ENCODE results near the gene TMEM184B. TPM values are rescaled to one million over a fixed set of nuclear protein-coding genes. Genes with fewer than 3 reads are reported as not detected.

TMEM184B gene
- total RNA-seq, 1 experiment from 2014 or later, result 54.2 TPM

DNA sequence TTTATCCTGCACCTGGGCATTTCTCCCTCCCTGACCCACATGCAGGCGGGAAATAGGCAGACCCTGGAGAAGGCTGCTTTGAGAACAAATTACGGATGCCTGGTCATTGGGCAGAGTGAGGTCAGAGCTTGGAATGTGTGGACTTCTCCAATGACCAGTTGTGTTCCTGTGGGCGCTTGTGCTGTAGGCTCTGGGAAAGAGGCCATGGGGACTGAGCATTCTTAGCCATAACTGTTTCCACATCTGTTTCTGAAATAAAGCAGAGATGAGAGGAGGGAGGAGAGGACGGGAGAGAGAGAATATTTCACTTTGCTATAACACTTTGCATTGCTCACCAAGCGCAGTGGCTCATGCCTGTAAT is 11.2 kb upstream of the TMEM184B start:
- TF ChIP-seq CTCF (IDR thresholded peaks at IDR 0.05) (no peak), POLR2AphosphoS5 (IDR thresholded peaks at IDR 0.05; ENCODE audit: low read depth, low read length) (no peak), SIN3A (IDR thresholded peaks at IDR 0.05; ENCODE audit: borderline replicate concordance, insufficient read depth, low read depth, low read length) (no peak), TCF7L2 (IDR thresholded peaks at IDR 0.05; ENCODE audit: low read depth, low read length) (no peak)
- TF ChIP-seq, protein P1, sequence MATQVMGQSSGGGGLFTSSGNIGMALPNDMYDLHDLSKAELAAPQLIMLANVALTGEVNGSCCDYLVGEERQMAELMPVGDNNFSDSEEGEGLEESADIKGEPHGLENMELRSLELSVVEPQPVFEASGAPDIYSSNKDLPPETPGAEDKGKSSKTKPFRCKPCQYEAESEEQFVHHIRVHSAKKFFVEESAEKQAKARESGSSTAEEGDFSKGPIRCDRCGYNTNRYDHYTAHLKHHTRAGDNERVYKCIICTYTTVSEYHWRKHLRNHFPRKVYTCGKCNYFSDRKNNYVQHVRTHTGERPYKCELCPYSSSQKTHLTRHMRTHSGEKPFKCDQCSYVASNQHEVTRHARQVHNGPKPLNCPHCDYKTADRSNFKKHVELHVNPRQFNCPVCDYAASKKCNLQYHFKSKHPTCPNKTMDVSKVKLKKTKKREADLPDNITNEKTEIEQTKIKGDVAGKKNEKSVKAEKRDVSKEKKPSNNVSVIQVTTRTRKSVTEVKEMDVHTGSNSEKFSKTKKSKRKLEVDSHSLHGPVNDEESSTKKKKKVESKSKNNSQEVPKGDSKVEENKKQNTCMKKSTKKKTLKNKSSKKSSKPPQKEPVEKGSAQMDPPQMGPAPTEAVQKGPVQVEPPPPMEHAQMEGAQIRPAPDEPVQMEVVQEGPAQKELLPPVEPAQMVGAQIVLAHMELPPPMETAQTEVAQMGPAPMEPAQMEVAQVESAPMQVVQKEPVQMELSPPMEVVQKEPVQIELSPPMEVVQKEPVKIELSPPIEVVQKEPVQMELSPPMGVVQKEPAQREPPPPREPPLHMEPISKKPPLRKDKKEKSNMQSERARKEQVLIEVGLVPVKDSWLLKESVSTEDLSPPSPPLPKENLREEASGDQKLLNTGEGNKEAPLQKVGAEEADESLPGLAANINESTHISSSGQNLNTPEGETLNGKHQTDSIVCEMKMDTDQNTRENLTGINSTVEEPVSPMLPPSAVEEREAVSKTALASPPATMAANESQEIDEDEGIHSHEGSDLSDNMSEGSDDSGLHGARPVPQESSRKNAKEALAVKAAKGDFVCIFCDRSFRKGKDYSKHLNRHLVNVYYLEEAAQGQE (IDR thresholded peaks at IDR 0.05; ENCODE audit: insufficient read depth in 1 of 2, low read depth in 2 of 2, low read length in 1 of 2), result no peak
- Histone ChIP-seq H3K27ac (ENCODE audit: low read length) (no peak overlapping the region), H3K9me3 (ENCODE audit: control insufficient read depth, insufficient read depth, low read depth, low read length) (no peaks in the 10 kb centered on the region), H3K4me3 (ENCODE audit: low read depth in 2 of 2, low read length in 2 of 2) (no peak overlapping the region), H3K27me3 (ENCODE audit: control insufficient read depth, insufficient read depth, low read length) (no peaks in the 10 kb centered on the region), H3K4me1 (ENCODE audit: control insufficient read depth, insufficient read depth, low read length) (no peaks in the 10 kb centered on the region; the same call in none of the 2 replicates), H3K36me3 (ENCODE audit: control insufficient read depth, insufficient read depth, low read length) (no peaks in the 10 kb centered on the region)
- ChIA-PET CTCF (interaction anchor here (0.6 kb wide), 1 partner anchor 49 kb away, joined by 6 read pairs; no protein-coding TSS in a partner anchor), POLR2A (no interaction called here)
- intact Hi-C loops (cut with micrococcal nuclease; ENCODE audit: unreplicated experiment) (no loop called here), in situ Hi-C loops (cut with HindIII; ENCODE audit: low pct_unique_long_range_greater_than_20kb, low sequenced_read_pairs) (no loop called here)
- ATAC-seq (no peak), DNase-seq (ENCODE audit: low read depth, low spot score) (no peak)
- no TSS peak for BruUV-seq (replicated peaks)

DNA sequence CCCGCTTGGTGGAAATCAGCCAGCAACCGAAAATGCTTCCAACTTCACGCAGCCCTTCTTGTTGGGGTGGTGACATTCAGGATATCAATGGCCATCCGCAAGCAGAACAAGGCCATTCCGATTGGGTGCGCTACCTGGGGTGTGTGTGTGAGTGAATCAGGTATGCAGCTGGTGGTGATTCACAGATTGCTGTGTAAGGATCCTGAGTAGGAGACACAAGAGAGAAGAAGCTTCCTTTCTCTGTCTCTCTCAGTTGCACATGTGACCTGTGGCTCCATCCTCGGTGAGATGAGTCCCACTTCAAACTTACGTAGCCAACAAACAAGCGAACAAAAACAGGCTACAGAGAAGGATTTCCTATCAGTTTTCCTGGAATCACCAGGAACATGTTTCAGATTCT is 9.6 kb upstream of the TMEM184B start:
- CTCF ChIA-PET, result no interaction called here

More for the DNA sequence above, 9.6 kb upstream of the TMEM184B start:
- intact Hi-C loops (cut with micrococcal nuclease; ENCODE audit: unreplicated experiment) (no loop called here), in situ Hi-C loops (cut with HindIII; ENCODE audit: low pct_unique_long_range_greater_than_20kb, low sequenced_read_pairs) (no loop called here)
- TF ChIP-seq SIN3A (IDR thresholded peaks at IDR 0.05; ENCODE audit: borderline replicate concordance, insufficient read depth, low read depth, low read length), result no peak
- TF ChIP-seq, protein P1 (IDR thresholded peaks at IDR 0.05; ENCODE audit: insufficient read depth in 1 of 2, low read depth in 2 of 2, low read length in 1 of 2), result no peak
- TF ChIP-seq CTCF (IDR thresholded peaks at IDR 0.05), result no peak
- no peak for TF ChIP-seq POLR2AphosphoS5 (IDR thresholded peaks at IDR 0.05; ENCODE audit: low read depth, low read length)
- TF ChIP-seq TCF7L2 (IDR thresholded peaks at IDR 0.05; ENCODE audit: low read depth, low read length), result no peak
- DNase-seq (ENCODE audit: low read depth, low spot score), result no peak
- Histone ChIP-seq H3K36me3 (ENCODE audit: control insufficient read depth, insufficient read depth, low read length) (no peaks in the 10 kb centered on the region), H3K27me3 (ENCODE audit: control insufficient read depth, insufficient read depth, low read length) (no peaks in the 10 kb centered on the region), H3K4me3 (ENCODE audit: low read depth in 2 of 2, low read length in 2 of 2) (no peak overlapping the region), H3K9me3 (ENCODE audit: control insufficient read depth, insufficient read depth, low read depth, low read length) (no peaks in the 10 kb centered on the region), H3K4me1 (ENCODE audit: control insufficient read depth, insufficient read depth, low read length) (no peaks in the 10 kb centered on the region; the same call in none of the 2 replicates), H3K27ac (ENCODE audit: low read length) (no peak overlapping the region)
- POLR2A ChIA-PET, result no interaction called here
- BruUV-seq (replicated peaks), result no TSS peak
- ATAC-seq, result no peak

All from Panc1 (cell line).